Brain microvascular endothelial cell (primary cell): ENCODE data around the gene DNAJC10.
A peak's percentile ranks its signal among the peaks of the same experiment; 100 is the strongest.
"Not testable (repeated sequence)": the region's sequence is repeated elsewhere in the genome, so short reads cannot be mapped to it uniquely, and the experiment has no call there.

Source experiments
- DNase-seq: peaks from one replicate; pipeline ENCODE4 v3.0.0-alpha.2; 2020
- H3K27ac ChIP-seq: fragments of 250-450 bp; sonication (Bioruptor Pico); 2 replicates; pipeline ENCODE4 v1.5.1; 2020; ENCODE audit warnings: mild to moderate bottlenecking, moderate library complexity
- H3K27me3 ChIP-seq: fragments of 250-450 bp; sonication (Bioruptor Pico); replicated peaks from 2 replicates; pipeline ENCODE4 v1.5.1; 2020; ENCODE audit warnings: mild to moderate bottlenecking
- H3K36me3 ChIP-seq: fragments of 250-450 bp; sonication (Bioruptor Pico); replicated peaks from 2 replicates; pipeline ENCODE4 v1.5.1; 2020; ENCODE audit warnings: mild to moderate bottlenecking
- H3K4me3 ChIP-seq: 2 replicates; pipeline ENCODE4 v1.5.1; 2011; ENCODE audit warnings: low read depth, mild to moderate bottlenecking, control low read depth, low read length, moderate library complexity
- CTCF ChIP-seq: IDR thresholded peaks from 2 replicates; pipeline ENCODE4 v1.5.1; 2011; ENCODE audit warnings: low read depth, mild to moderate bottlenecking, moderate library complexity, low read length, control low read depth, inconsistent platforms; ENCODE audit errors: missing control alignments
- in situ Hi-C: cut with HindIII; loops from 2 replicates; pipeline ENCODE4 v1.10.0; 2017; ENCODE audit warnings: low sequenced_read_pairs, low pct_ligation_motif_present

The DNAJC10 gene

DNA sequence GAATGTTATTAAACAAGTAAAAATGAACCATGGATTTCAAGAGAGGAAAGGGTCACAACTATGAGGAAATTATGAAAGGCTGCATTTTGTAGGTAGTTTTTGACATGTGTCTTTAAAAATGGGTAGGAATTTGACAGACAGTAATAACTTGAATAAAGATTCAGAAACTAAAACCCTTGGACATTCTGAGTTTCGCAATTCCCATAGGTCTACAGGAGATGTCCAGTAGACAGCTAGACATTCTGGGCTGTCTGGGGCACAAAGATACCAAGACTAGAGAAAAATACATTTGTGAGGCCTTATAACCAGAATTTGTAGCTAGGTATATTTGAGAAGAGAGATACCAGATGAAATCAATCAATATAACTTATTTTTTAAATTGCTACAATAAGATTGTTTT, 42.3 kb downstream of the DNAJC10 start:
- no peak for TF ChIP-seq CTCF
- in situ Hi-C loops, result loop anchor here (25.0 kb wide), 1 partner anchor 254 kb away; no protein-coding TSS in a partner anchor
- H3K36me3 ChIP-seq, result peaks cover 52% of the 10 kb centered on the region

GRCh38 chr2:182761903-182762302, 45.8 kb downstream of the DNAJC10 start:
- TF ChIP-seq CTCF, result no peak
- H3K4me3 ChIP-seq, result no peak overlapping the region
- no peak overlapping the region for H3K27ac ChIP-seq
- DNase-seq, result peak; percentile 12
- H3K27me3 ChIP-seq, result no peaks in the 10 kb centered on the region
- H3K36me3 ChIP-seq, result peaks cover 44% of the 10 kb centered on the region
- in situ Hi-C loops, result loop anchor here (25.0 kb wide), 1 partner anchor 250 kb away; no protein-coding TSS in a partner anchor

More for the DNA sequence above, 42.3 kb downstream of the DNAJC10 start:
- no peak overlapping the region for H3K27ac ChIP-seq
- H3K4me3 ChIP-seq, result no peak overlapping the region
- DNase-seq, result no peak
- no peaks in the 10 kb centered on the region for H3K27me3 ChIP-seq

DNA sequence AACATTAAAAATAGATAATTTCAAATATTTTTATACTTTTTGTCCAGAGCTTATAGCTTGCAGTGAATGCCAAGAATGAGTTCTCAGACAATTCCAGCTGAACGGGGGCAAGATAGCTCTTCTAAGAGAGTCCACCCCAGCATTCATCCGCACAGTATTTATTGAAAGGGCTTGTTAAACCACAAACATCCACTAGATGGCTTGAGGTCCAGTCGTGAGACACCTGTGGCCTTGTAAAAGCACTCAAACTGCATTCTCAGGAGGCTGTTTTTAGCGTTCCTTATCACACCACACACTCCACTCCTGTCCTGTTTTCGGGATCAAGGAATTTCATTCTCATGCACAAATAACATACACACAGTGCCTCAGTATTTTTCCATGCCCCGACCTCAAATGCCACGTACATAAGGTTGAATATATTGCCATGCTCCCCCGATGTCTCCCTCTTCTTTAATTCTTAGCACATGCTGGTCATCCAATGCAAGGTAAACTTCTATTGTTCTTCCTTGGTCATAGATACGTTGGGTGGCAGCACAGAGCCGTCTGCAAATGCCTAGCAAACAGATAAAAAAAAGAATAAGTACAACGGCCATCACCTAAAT, 47.4 kb downstream of the DNAJC10 start:
- H3K27ac ChIP-seq, result no peak overlapping the region
- in situ Hi-C loops, result loop anchor here (25.0 kb wide), 1 partner anchor 249 kb away; no protein-coding TSS in a partner anchor
- H3K4me3 ChIP-seq, result no peak overlapping the region
- TF ChIP-seq CTCF, result peak; percentile 72
- peak; percentile 55 for DNase-seq
- H3K27me3 ChIP-seq, result no peaks in the 10 kb centered on the region
- H3K36me3 ChIP-seq, result peaks cover 44% of the 10 kb centered on the region

- Histone ChIP-seq H3K27me3 (no peaks in the 10 kb centered on the region), H3K36me3 (peaks cover 32% of the 10 kb centered on the region), H3K4me3 (no peak overlapping the region), H3K27ac (no peak overlapping the region)
- TF ChIP-seq CTCF, result no peak
- no peak for DNase-seq
- in situ Hi-C loops, result loop anchor here (25.0 kb wide), 1 partner anchor 246 kb away; no protein-coding TSS in a partner anchor
These were observed 50.6 kb downstream of the DNAJC10 start for GRCh38 chr2:182766626-182767025.

GRCh38 chr2:182767578-182767977, 51.5 kb downstream of the DNAJC10 start:
- Histone ChIP-seq H3K27ac (no peak overlapping the region), H3K36me3 (peaks cover 32% of the 10 kb centered on the region), H3K4me3 (no peak overlapping the region), H3K27me3 (no peaks in the 10 kb centered on the region)
- in situ Hi-C loops, result loop anchor here (25.0 kb wide), 1 partner anchor 245 kb away; no protein-coding TSS in a partner anchor
- peak; percentile 62 for TF ChIP-seq CTCF
- DNase-seq, result peak; percentile 22

GRCh38 chr2:182768950-182769349, 52.9 kb downstream of the DNAJC10 start:
- H3K27ac ChIP-seq, DNase-seq, H3K4me3 ChIP-seq, H3K27me3 ChIP-seq: not testable (repeated sequence)
- H3K36me3 ChIP-seq, result peaks cover 26% of the 10 kb centered on the region
- in situ Hi-C loops, result loop anchor here (25.0 kb wide), 1 partner anchor 243 kb away; no protein-coding TSS in a partner anchor
